Measurements from ENCODE around the gene RBFOX2. TPM values are rescaled to one million over a fixed set of nuclear protein-coding genes. Genes with fewer than 3 reads are reported as not detected.

Gene RBFOX2
- total and polyA plus RNA-seq, 2 experiments from 2014 or later: 88.8 to 131 TPM

GRCh38 chr22:35725521-35725920 is 303.1 kb downstream of the RBFOX2 start (continued):
- TF ChIP-seq ZNF462 (CRISPR knock-in tag; IDR thresholded peaks at IDR 0.05): no peak
- no peak for TF ChIP-seq ZNF114 (CRISPR knock-in tag; IDR thresholded peaks at IDR 0.05)
- TF ChIP-seq CREB1 (CRISPR knock-in tag; IDR thresholded peaks at IDR 0.05; ENCODE audit: low read depth): no peak

- Histone ChIP-seq H4K20me1 (replicated peaks; ENCODE audit: insufficient read depth) (no peaks in the 10 kb centered on the region), H3K27ac (ENCODE audit: low read depth) (no peak overlapping the region), H3K9me2 (ENCODE audit: insufficient read depth) (no peaks in the 10 kb centered on the region), H3K4me2 (no peak overlapping the region), H3K36me3 (ENCODE audit: insufficient read depth) (no peaks in the 10 kb centered on the region), H2AFZ (0 out of 2 replicates have a peak overlapping the region, but pooled peaks have one; percentile 32), H3K4me3 (no peak overlapping the region), H3F3A (replicated peaks; ENCODE audit: low read depth) (no peaks in the 10 kb centered on the region), H3K79me2 (replicated peaks; ENCODE audit: insufficient read depth) (no peaks in the 10 kb centered on the region), H3K4me1 (ENCODE audit: insufficient read depth) (no peaks in the 10 kb centered on the region), H3K27me3 (ENCODE audit: insufficient read depth) (no peaks in the 10 kb centered on the region)
- H3K27me3 Mint-ChIP-seq (ENCODE audit: insufficient read depth, low read depth, poor library complexity): peaks cover 3% of the 10 kb centered on the region
- DNase-seq (ENCODE audit: low spot score): no peak
- no peaks in the 10 kb centered on the region for H3K4me1 Mint-ChIP-seq
- no peaks in the 10 kb centered on the region; the same call in 2 of the 3 replicates for H3K9me3 Mint-ChIP-seq
- no peak overlapping the region for H3K4me3 Mint-ChIP-seq
- no peak overlapping the region for H3K27ac Mint-ChIP-seq
- H3K36me3 Mint-ChIP-seq (ENCODE audit: low read depth): no peaks in the 10 kb centered on the region
- ATAC-seq: no peak
- no peak for TF ChIP-seq ETS1 (IDR thresholded peaks at IDR 0.05)
- no peak for TF ChIP-seq REST (IDR thresholded peaks at IDR 0.05; ENCODE audit: unreplicated experiment)
Observed at GRCh38 chr22:35721960-35722359, 306.7 kb downstream of the RBFOX2 start.

All from GM23338 (cell line).